Testis (tissue), 2 donors: ENCODE results near the gene PREB.

Experiments
- POLR2A ChIP-seq: fragments of 450-650 bp; IDR thresholded peaks from one replicate; pipeline ENCODE4 v1.6.1; 2017; ENCODE audit warnings: antibody characterized with exemption, mild to moderate bottlenecking, moderate library complexity
- TF ChIP-seq, protein P1 (sequence below), 3 experiments: fragments of 450-650 bp in 2 of 3; fragments of 200-600 bp in 1 of 3; sonication (generic) in 1 of 3; IDR thresholded peaks; one replicate each; pipeline ENCODE4 v1.5.1; 2016 to 2019; ENCODE audit warnings: antibody characterized with exemption in 3 of 3, mild to moderate bottlenecking in 2 of 3, moderate library complexity in 1 of 3

- TF ChIP-seq, protein P1, sequence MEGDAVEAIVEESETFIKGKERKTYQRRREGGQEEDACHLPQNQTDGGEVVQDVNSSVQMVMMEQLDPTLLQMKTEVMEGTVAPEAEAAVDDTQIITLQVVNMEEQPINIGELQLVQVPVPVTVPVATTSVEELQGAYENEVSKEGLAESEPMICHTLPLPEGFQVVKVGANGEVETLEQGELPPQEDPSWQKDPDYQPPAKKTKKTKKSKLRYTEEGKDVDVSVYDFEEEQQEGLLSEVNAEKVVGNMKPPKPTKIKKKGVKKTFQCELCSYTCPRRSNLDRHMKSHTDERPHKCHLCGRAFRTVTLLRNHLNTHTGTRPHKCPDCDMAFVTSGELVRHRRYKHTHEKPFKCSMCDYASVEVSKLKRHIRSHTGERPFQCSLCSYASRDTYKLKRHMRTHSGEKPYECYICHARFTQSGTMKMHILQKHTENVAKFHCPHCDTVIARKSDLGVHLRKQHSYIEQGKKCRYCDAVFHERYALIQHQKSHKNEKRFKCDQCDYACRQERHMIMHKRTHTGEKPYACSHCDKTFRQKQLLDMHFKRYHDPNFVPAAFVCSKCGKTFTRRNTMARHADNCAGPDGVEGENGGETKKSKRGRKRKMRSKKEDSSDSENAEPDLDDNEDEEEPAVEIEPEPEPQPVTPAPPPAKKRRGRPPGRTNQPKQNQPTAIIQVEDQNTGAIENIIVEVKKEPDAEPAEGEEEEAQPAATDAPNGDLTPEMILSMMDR (IDR thresholded peaks at IDR 0.05) = peak in 1 of 3 experiments; percentile 28
- TF ChIP-seq POLR2A = no peak
Measured at GRCh38 chr2:27085673-27086089, 48.8 kb downstream of the PREB start.
